ENCODE data around the gene PAX8.

The PAX8 gene

DNA sequence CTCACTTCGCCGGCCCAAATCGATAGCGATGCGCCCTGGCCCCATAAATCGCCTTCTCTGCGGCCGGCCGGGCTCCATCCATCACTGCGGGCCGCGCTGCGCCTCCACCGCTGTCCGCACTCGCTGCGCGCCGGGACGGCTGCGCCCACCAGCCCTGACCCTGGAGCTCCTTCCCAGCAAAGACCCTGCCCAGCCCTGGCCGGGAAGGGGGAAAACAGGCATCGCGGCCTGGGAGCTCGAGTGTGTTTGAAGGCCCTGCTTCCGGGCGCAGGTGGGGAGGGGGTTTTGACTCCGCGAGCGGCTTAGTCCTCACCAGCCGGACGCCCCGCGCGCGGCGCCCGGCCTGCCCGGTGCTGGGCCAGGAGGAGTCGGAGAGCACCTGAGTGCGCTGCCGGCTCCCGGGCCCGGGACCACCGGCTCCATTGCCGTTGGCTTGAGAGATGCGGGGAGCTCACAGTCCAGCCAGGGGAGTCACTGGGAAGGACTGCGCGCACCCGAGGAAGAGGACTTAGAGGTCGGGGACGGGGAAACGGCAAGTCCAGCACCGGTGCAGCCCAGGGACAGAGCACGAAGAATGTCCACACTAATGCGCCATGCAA lies 1.1 kb downstream of the PAX8 start:
- H3K36me3 ChIP-seq (replicated peaks): no peaks in the 10 kb centered on the region
- no peak overlapping the region for H3K4me3 ChIP-seq (ENCODE audit: low read depth, low read length)
- peaks cover 62% of the 10 kb centered on the region for H3K27me3 ChIP-seq (replicated peaks)
- in situ Hi-C loops (cut with HindIII; ENCODE audit: low pct_ligation_motif_present, low sequenced_read_pairs): no loop called here
- no peak overlapping the region for H3K27ac ChIP-seq
- TF ChIP-seq, protein P1, sequence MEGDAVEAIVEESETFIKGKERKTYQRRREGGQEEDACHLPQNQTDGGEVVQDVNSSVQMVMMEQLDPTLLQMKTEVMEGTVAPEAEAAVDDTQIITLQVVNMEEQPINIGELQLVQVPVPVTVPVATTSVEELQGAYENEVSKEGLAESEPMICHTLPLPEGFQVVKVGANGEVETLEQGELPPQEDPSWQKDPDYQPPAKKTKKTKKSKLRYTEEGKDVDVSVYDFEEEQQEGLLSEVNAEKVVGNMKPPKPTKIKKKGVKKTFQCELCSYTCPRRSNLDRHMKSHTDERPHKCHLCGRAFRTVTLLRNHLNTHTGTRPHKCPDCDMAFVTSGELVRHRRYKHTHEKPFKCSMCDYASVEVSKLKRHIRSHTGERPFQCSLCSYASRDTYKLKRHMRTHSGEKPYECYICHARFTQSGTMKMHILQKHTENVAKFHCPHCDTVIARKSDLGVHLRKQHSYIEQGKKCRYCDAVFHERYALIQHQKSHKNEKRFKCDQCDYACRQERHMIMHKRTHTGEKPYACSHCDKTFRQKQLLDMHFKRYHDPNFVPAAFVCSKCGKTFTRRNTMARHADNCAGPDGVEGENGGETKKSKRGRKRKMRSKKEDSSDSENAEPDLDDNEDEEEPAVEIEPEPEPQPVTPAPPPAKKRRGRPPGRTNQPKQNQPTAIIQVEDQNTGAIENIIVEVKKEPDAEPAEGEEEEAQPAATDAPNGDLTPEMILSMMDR (IDR thresholded peaks at IDR 0.05; ENCODE audit: low read depth, low read length, missing control alignments): no peak
- no peak for DNase-seq

DNA sequence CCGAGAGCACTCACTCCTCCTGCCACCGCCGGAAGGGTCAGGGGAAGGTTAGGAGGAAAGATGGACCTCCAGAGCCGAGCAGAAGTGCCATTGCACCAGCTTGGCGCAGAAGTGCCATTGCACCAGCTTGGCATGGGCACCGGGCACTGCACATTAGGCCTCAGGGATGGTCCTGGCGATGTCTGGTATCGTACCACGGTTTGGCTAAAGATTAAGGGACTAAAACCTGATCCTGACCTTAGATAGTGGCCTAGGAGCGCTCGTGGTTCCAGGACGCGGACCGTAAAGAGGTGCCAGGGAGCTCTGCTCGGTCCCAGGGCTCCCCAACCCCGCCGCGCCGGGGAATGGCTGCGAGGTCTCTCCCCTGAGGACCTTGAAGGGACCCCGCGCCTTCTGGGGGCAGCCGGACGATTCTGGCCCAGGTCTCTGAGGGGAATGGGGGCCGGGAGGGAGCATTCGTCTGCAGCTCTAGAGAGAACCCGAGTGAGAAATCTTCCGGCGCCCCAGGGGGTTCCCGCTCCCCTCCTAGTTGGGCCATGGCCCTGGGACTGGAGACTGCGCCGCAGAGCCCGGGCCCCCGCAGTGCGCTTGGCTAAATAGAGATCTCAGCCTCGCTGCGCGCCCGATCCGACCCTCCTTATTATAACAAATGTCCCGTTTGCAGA lies 1.8 kb downstream of the PAX8 start:
- H3K4me3 ChIP-seq (ENCODE audit: low read depth, low read length): no peak overlapping the region
- no peak for DNase-seq
- peaks cover 69% of the 10 kb centered on the region for H3K27me3 ChIP-seq (replicated peaks)
- no peaks in the 10 kb centered on the region for H3K36me3 ChIP-seq (replicated peaks)
- H3K27ac ChIP-seq: no peak overlapping the region
- TF ChIP-seq, protein P1 (IDR thresholded peaks at IDR 0.05; ENCODE audit: low read depth, low read length, missing control alignments): no peak
- in situ Hi-C loops (cut with HindIII; ENCODE audit: low pct_ligation_motif_present, low sequenced_read_pairs): no loop called here

DNA sequence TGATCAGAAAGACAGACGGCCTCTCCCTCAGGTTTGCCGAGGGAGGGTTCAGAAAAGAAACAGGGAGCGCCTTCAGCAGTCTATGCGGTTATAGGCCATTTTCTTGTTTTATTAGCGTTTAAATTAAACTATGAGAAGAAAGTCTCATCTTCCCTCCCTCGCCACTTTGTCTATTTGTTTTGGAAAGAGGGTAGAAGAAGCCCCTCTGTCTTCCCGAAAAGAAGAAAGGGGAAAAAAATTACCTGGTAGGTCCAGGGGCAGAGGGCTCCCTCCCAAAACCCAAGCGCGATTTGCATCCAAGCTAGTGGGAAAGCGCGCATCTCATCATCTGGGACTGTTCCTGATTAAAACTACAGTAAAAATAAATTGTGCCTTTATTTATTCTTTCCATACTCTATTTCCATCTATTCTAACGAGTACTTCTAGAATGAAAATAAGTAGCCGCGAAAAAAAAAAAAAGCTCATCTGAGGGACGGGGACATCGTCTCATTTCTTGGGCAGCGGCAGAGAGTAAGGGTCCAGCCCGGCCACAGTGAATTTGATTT lies 2.4 kb downstream of the PAX8 start:
- no peak overlapping the region for H3K27ac ChIP-seq
- in situ Hi-C loops (cut with HindIII; ENCODE audit: low pct_ligation_motif_present, low sequenced_read_pairs): no loop called here
- no peak for DNase-seq
- TF ChIP-seq, protein P1 (IDR thresholded peaks at IDR 0.05; ENCODE audit: low read depth, low read length, missing control alignments): no peak
- no peak overlapping the region for H3K4me3 ChIP-seq (ENCODE audit: low read depth, low read length)
- no peaks in the 10 kb centered on the region for H3K36me3 ChIP-seq (replicated peaks)
- H3K27me3 ChIP-seq (replicated peaks): peaks cover 72% of the 10 kb centered on the region

DNA sequence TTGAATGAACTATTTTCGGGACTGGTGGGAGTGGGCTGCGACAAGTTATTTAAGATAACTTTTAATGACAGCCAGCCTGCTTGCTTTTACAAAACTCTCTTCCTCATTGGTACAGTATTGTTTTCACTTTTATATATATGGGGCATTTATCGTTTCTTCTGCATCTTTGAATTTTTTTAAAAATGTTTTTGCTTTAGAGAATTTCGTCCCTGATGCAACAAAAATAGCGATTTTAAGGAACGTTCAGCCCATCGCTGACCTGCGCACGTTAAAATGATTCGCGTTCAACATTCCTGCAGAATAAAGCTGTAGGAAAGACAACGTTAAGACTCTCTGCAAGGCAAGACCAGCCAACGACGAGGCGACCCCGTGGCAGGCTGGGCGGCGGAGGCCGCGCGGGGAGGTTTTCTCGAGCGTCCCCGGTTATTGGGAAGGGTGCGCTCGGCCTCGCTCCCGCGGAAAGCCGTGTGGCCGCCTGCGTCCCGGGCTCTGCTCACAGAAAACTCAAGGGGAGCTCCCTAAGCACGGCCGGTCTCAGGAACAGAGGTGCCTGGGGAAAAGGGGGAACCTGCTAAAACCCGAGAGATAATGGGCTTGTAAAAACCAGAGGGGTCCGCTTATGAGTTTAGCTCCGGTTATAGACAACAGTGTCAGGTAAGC lies 3.0 kb downstream of the PAX8 start:
- H3K4me3 ChIP-seq (ENCODE audit: low read depth, low read length): no peak overlapping the region
- in situ Hi-C loops (cut with HindIII; ENCODE audit: low pct_ligation_motif_present, low sequenced_read_pairs): no loop called here
- peaks cover 76% of the 10 kb centered on the region for H3K27me3 ChIP-seq (replicated peaks)
- TF ChIP-seq, protein P1 (IDR thresholded peaks at IDR 0.05; ENCODE audit: low read depth, low read length, missing control alignments): no peak
- no peak overlapping the region for H3K27ac ChIP-seq
- no peak for DNase-seq
- no peaks in the 10 kb centered on the region for H3K36me3 ChIP-seq (replicated peaks)

DNA sequence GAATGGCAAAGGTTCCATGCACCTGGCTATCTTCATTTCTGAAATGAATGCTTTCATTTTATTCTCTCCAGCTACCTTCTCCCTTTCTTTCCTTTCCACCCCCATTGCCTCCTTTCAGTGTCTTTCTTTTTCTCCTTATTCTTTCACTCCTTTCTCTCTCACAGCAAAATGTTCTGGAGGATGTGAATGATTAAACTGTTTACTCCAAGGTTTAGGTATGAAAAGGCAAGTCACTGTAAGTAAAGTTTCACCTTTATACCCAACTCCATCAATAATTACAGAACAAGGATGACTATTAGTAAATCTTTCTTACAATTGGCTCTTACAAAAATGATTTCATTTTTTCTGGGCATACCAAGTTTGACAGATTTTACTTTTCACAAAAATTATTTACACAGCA lies 4.3 kb downstream of the PAX8 start:
- Histone ChIP-seq H3K36me3 (replicated peaks) (no peaks in the 10 kb centered on the region), H3K27me3 (replicated peaks) (peaks cover 79% of the 10 kb centered on the region), H3K27ac (no peak overlapping the region), H3K4me3 (ENCODE audit: low read depth, low read length) (no peak overlapping the region)
- in situ Hi-C loops (cut with HindIII; ENCODE audit: low pct_ligation_motif_present, low sequenced_read_pairs): no loop called here
- TF ChIP-seq, protein P1 (IDR thresholded peaks at IDR 0.05; ENCODE audit: low read depth, low read length, missing control alignments): no peak
- no peak for DNase-seq
